Hepatocyte (in vitro differentiated cells): ENCODE results near the gene SLC35E2B. TPM values are rescaled to one million over a fixed set of nuclear protein-coding genes. Genes with fewer than 3 reads are reported as not detected.
A peak's percentile ranks its signal among the peaks of the same experiment; 100 is the strongest.

Experiments used
- DNase-seq: peaks from one replicate; pipeline ENCODE4 v3.0.0-alpha.2; 2016; ENCODE audit warnings: low spot score
- H2AFZ ChIP-seq: fragments of 200-600 bp; sonication (generic); 2 replicates; pipeline ENCODE4 v1.6.0; 2016; ENCODE audit warnings: antibody characterized with exemption, mild to moderate bottlenecking
- H3K27ac ChIP-seq: fragments of 200-600 bp; sonication (generic); 2 replicates; pipeline ENCODE4 v1.5.1; 2016; ENCODE audit warnings: mild to moderate bottlenecking
- H3K27me3 ChIP-seq: fragments of 200-600 bp; sonication (generic); 2 replicates; pipeline ENCODE4 v1.6.1; 2016
- H3K36me3 ChIP-seq: fragments of 200-600 bp; sonication (generic); replicated peaks from 2 replicates; pipeline ENCODE4 v1.5.1; 2016; ENCODE audit warnings: low read depth; ENCODE audit not compliant: insufficient read depth
- H3K4me1 ChIP-seq: fragments of 200-600 bp; sonication (generic); 2 replicates; pipeline ENCODE4 v1.5.1; 2016; ENCODE audit warnings: mild to moderate bottlenecking, moderate library complexity; ENCODE audit not compliant: insufficient read depth
- H3K4me2 ChIP-seq: fragments of 200-600 bp; sonication (generic); 2 replicates; pipeline ENCODE4 v1.6.0; 2016
- H3K4me3 ChIP-seq: fragments of 200-600 bp; sonication (generic); 2 replicates; pipeline ENCODE4 v1.5.1; 2016; ENCODE audit warnings: mild to moderate bottlenecking
- H3K79me2 ChIP-seq: fragments of 200-600 bp; sonication (generic); 2 replicates; pipeline ENCODE4 v1.6.0; 2017; ENCODE audit warnings: mild to moderate bottlenecking
- H3K9me2 ChIP-seq: fragments of 200-600 bp; sonication (generic); replicated peaks from 2 replicates; pipeline ENCODE4 v1.6.0; 2017; ENCODE audit warnings: mild to moderate bottlenecking; ENCODE audit not compliant: insufficient read depth
- H3K9me3 ChIP-seq: fragments of 200-600 bp; sonication (generic); 2 replicates; pipeline ENCODE4 v1.5.1; 2016; ENCODE audit warnings: low read depth, mild to moderate bottlenecking
- H4K20me1 ChIP-seq: fragments of 200-600 bp; sonication (generic); 2 replicates; pipeline ENCODE4 v1.6.0; 2016; ENCODE audit warnings: mild to moderate bottlenecking; ENCODE audit not compliant: insufficient read depth, poor library complexity, severe bottlenecking
- EZH2 ChIP-seq: fragments of 200-600 bp; sonication (generic); IDR thresholded peaks from 2 replicates; pipeline ENCODE4 v1.6.1; 2016; ENCODE audit warnings: antibody characterized with exemption, mild to moderate bottlenecking, borderline replicate concordance
- EZH2phosphoT487 ChIP-seq: fragments of 200-600 bp; sonication (generic); IDR thresholded peaks from one replicate; pipeline ENCODE4 v1.6.1; 2018; ENCODE audit warnings: antibody characterized with exemption, mild to moderate bottlenecking, low read depth, moderate library complexity; ENCODE audit not compliant: unreplicated experiment, severe bottlenecking
- WGBS: methylation state at CpG from one replicate; pipeline ENCODE4 v1.1.6; 2016; ENCODE audit warnings: low lambda C conversion rate; ENCODE audit errors: missing lambda C conversion rate; 5-methylcytosine and 5-hydroxymethylcytosine counted together
- polyA plus RNA-seq: library from polyadenylated mRNA; unstranded; fragments of >200 nt; fragmentation: Nextera tagmentation; extraction: Ambion mirVana; gene quantifications from 2 replicates; pipeline ENCODE4 v1.2.1, GENCODE V29; 2016
- total RNA-seq: library from RNA; depleted of rRNA; stranded (reverse); fragments of >200 nt; gene quantifications from 2 replicates; pipeline ENCODE4 v1.2.3, GENCODE V29; 2014
- TF ChIP-seq, protein P1 (sequence below): fragments of 200-600 bp; sonication (generic); IDR thresholded peaks from 2 replicates; pipeline ENCODE4 v1.5.1; 2016; ENCODE audit warnings: antibody characterized with exemption, mild to moderate bottlenecking; ENCODE audit not compliant: poor library complexity

The SLC35E2B gene
- total and polyA plus RNA-seq, 2 experiments from 2014 or later: 29.2 to 46.7 TPM

DNA sequence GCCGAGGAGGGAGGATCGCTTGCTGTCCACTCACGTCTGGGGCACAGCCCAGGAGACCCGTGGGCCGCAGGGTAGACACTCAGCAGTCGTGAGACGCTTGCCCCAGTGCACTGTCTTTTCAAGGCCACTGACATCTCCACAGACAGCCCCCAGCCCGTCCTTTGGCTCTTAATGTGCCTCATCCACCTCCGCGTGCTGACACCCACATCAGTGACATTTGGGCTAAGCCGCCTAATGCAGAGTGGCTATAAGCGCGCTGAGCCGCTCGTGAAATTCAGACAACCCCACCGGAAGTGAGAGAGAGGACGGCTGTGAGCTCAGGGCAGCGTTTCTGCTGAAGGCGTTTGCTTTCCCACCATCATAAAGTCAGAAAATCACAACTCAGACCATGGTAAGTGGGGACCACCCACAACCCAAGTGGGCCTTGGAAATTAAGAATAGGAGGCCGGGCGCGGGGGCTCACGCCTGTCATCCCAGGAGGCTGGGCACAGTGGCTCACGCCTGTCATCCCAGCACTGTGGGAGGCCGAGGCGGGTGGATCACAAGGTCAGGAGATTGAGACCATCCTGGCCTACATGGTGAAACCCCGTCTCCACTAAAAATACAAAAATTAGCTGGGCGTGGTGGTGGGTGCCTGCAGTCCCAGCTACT, 8.4 kb downstream of the SLC35E2B start:
- no peaks in the 10 kb centered on the region for H3K9me3 ChIP-seq
- peaks cover 89% of the 10 kb centered on the region for H3K79me2 ChIP-seq
- H3K27ac ChIP-seq: peak overlapping the region; percentile 27
- H3K36me3 ChIP-seq: no peaks in the 10 kb centered on the region
- no peaks in the 10 kb centered on the region for H3K9me2 ChIP-seq
- DNase-seq: no peak
- peaks cover 6% of the 10 kb centered on the region for H3K4me1 ChIP-seq
- H3K27me3 ChIP-seq: no peaks in the 10 kb centered on the region
- H4K20me1 ChIP-seq: peaks cover 29% of the 10 kb centered on the region
- no peak overlapping the region for H3K4me3 ChIP-seq
- no peak overlapping the region for H3K4me2 ChIP-seq
- 94% methylated on average over 27 of the region's 28 CpGs for WGBS
- H2AFZ ChIP-seq: no peak overlapping the region
- TF ChIP-seq, protein P1, sequence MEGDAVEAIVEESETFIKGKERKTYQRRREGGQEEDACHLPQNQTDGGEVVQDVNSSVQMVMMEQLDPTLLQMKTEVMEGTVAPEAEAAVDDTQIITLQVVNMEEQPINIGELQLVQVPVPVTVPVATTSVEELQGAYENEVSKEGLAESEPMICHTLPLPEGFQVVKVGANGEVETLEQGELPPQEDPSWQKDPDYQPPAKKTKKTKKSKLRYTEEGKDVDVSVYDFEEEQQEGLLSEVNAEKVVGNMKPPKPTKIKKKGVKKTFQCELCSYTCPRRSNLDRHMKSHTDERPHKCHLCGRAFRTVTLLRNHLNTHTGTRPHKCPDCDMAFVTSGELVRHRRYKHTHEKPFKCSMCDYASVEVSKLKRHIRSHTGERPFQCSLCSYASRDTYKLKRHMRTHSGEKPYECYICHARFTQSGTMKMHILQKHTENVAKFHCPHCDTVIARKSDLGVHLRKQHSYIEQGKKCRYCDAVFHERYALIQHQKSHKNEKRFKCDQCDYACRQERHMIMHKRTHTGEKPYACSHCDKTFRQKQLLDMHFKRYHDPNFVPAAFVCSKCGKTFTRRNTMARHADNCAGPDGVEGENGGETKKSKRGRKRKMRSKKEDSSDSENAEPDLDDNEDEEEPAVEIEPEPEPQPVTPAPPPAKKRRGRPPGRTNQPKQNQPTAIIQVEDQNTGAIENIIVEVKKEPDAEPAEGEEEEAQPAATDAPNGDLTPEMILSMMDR: no peak
- TF ChIP-seq EZH2 (no peak), EZH2phosphoT487 (no peak)

DNA sequence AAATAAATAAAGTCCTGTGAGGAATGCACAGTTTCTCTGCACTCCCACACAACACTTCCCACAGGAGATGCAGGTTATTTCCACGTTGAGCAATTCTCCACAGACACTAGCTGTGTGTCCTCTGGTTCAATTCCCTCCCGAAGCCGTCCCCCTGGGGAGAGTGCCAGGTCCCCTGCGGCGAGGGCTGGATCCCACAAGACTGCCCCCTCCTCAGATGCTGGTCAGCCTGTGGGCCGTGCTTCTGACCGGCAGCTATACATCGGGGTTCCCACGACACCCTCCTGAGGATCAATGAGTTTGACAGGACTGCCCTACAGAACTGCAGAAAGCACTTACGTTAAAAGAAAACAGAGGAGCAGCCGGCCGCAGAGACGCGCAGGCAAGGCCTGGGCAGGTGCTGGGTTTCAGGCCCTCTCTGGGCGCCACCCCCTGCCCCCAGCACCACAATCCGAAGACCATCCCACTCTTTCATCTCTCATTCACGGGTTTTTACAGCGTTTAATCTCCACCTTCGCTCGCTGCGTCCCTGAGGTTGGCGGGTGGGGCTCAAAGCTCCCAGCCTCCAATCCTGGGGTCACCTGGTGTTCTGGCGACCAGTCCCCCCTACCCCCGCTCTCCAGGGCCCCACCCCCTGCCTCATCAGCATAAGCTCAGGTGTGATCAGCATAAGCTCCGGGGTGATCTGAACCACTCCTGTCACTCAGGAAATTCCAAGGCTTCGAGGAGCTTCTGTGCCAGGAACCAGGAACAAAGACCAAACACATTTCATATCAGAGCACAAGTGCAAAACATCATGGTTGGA, 9.3 kb downstream of the SLC35E2B start:
- DNase-seq: peak; percentile 21
- no peaks in the 10 kb centered on the region for H3K36me3 ChIP-seq
- H3K4me1 ChIP-seq: peaks cover 7% of the 10 kb centered on the region
- peaks cover 33% of the 10 kb centered on the region for H4K20me1 ChIP-seq
- H3K9me2 ChIP-seq: no peaks in the 10 kb centered on the region
- H3K27me3 ChIP-seq: no peaks in the 10 kb centered on the region
- no peak overlapping the region for H3K4me2 ChIP-seq
- TF ChIP-seq, protein P1: no peak
- TF ChIP-seq EZH2phosphoT487 (no peak), EZH2 (no peak)
- no peaks in the 10 kb centered on the region for H3K9me3 ChIP-seq
- H3K27ac ChIP-seq: peak overlapping the region; percentile 27
- H3K4me3 ChIP-seq: no peak overlapping the region
- peaks cover 94% of the 10 kb centered on the region for H3K79me2 ChIP-seq
- WGBS: 75% methylated on average over 23 of the region's 26 CpGs
- H2AFZ ChIP-seq: no peak overlapping the region

DNA sequence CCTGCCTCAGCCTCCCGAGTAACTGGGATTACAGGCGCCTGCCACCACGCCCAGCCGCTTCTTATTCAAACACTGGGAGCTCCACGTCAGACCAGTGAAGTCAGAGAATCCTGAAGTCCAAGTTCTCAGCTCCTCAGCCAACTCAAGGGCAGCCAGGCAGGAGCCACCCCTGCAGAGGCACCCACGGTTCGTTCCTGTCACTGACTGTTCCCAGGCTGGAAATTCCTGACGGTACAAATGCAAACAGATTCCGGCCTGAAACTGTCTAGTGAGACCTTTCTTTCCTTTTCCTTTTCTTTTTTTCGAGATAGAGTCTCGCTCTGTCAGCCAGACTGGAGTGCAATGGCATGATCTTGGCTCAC, 11.7 kb downstream of the SLC35E2B start:
- DNase-seq: peak; percentile 71
- Histone ChIP-seq H3K9me3 (no peaks in the 10 kb centered on the region), H3K27me3 (no peaks in the 10 kb centered on the region), H3K4me3 (no peak overlapping the region), H3K4me2 (peak overlapping the region; percentile 40), H2AFZ (no peak overlapping the region), H3K27ac (peak overlapping the region; percentile 91), H3K9me2 (no peaks in the 10 kb centered on the region), H4K20me1 (peaks cover 34% of the 10 kb centered on the region), H3K79me2 (peaks cover 83% of the 10 kb centered on the region), H3K4me1 (peaks cover 2% of the 10 kb centered on the region), H3K36me3 (no peaks in the 10 kb centered on the region)
- WGBS: 72% methylated on average over 11 of the region's 11 CpGs
- TF ChIP-seq, protein P1: no peak
- TF ChIP-seq EZH2 (no peak), EZH2phosphoT487 (no peak)
